HG03442 (cell line): ENCODE data around the gene MACO1.
"Not testable (repeated sequence)": the region's sequence is repeated elsewhere in the genome, so short reads cannot be mapped to it uniquely, and the experiment has no call there.

Experiments
- ATAC-seq: cut with Tn5 transposase; IDR thresholded peaks from one replicate; pipeline ENCODE4 v1.9.1; 2021; ENCODE audit warnings: mild to moderate bottlenecking, moderate library complexity; ENCODE audit not compliant: unreplicated experiment

MACO1 gene

GRCh38 chr1:25451908-25452307 is 21.2 kb downstream of the MACO1 start:
- ATAC-seq: no peak

- ATAC-seq: no peak
These were observed 25.8 kb downstream of the MACO1 start for GRCh38 chr1:25456502-25456901.

- no peak for ATAC-seq
These were observed 28.0 kb downstream of the MACO1 start for GRCh38 chr1:25458541-25459298.

GRCh38 chr1:25460020-25460419 is 29.3 kb downstream of the MACO1 start:
- no peak for ATAC-seq

GRCh38 chr1:25460816-25461215 is 30.1 kb downstream of the MACO1 start:
- ATAC-seq: not testable (repeated sequence)

GRCh38 chr1:25461849-25462248 is 31.2 kb downstream of the MACO1 start:
- ATAC-seq: no peak

- ATAC-seq: no peak
These were observed 32.0 kb downstream of the MACO1 start for GRCh38 chr1:25462732-25463131.

- no peak for ATAC-seq
These were observed 36.5 kb downstream of the MACO1 start for GRCh38 chr1:25467193-25467592.

- no peak for ATAC-seq
These were observed 36.9 kb downstream of the MACO1 start for GRCh38 chr1:25467616-25468015.

- no peak for ATAC-seq
These were observed 37.3 kb downstream of the MACO1 start for GRCh38 chr1:25468033-25468432.

GRCh38 chr1:25469177-25469576 is 38.5 kb downstream of the MACO1 start:
- no peak for ATAC-seq

GRCh38 chr1:25472471-25472870 is 41.8 kb downstream of the MACO1 start:
- no peak for ATAC-seq

- no peak for ATAC-seq
These were observed 43.0 kb downstream of the MACO1 start for GRCh38 chr1:25473653-25474225.

- no peak for ATAC-seq
These were observed 43.8 kb downstream of the MACO1 start for GRCh38 chr1:25474439-25475047.

- ATAC-seq: no peak
These were observed 45.7 kb downstream of the MACO1 start for GRCh38 chr1:25476186-25477097.

- ATAC-seq: no peak
These were observed 46.8 kb downstream of the MACO1 start for GRCh38 chr1:25477448-25478034.

GRCh38 chr1:25478633-25479032 is 47.9 kb downstream of the MACO1 start:
- ATAC-seq: no peak

- no peak for ATAC-seq
These were observed 50.9 kb downstream of the MACO1 start for GRCh38 chr1:25481625-25482024.

GRCh38 chr1:25482211-25482610 is 51.5 kb downstream of the MACO1 start:
- no peak for ATAC-seq

- ATAC-seq: no peak
These were observed 53.4 kb downstream of the MACO1 start for GRCh38 chr1:25484096-25484495.

- ATAC-seq: no peak
These were observed 53.8 kb downstream of the MACO1 start for GRCh38 chr1:25484533-25484932.
